RWPE1 (cell line): ENCODE results near the gene HMCN2.

Experiments
- CTCF ChIA-PET: fragments of 350-600 bp; sonication (Branson Sonifier 250); formaldehyde crosslinking; extraction: SDS; loops from one replicate; lab custom pipeline; 2021; lab: Yijun Ruan, JAX
- POLR2A ChIA-PET: fragments of 400-600 bp; formaldehyde crosslinking; extraction: SDS; loops from one replicate; lab custom pipeline; 2020; ENCODE audit warnings: antibody characterized with exemption; ENCODE audit not compliant: low non-redundant PET; lab: Yijun Ruan, JAX
- DNase-seq: peaks from one replicate; pipeline ENCODE4 v3.0.0; 2012; ENCODE audit warnings: low spot score
- H3K27ac ChIP-seq: fragments of 450-650 bp; 2 replicates; pipeline ENCODE4 v1.5.1; 2017
- CTCF ChIP-seq: fragments of 450-650 bp; conservative IDR thresholded peaks from 2 replicates; pipeline ENCODE4 v1.5.1; 2017; ENCODE audit warnings: low read depth, mild to moderate bottlenecking

HMCN2 gene

GRCh38 chr9:130313103-130313858 lies 47.7 kb downstream of the HMCN2 start:
- ChIA-PET POLR2A (interaction anchor here (0.6 kb wide), 1 partner anchor 46 kb away, joined by 5 read pairs; no protein-coding TSS in a partner anchor), CTCF (interaction anchor here (0.6 to 0.7 kb wide), 2 partner anchors 207 to 952 kb away, joined by 4 to 5 read pairs; no protein-coding TSS in a partner anchor)
- no peak for DNase-seq
- TF ChIP-seq CTCF, result no peak
- H3K27ac ChIP-seq, result no peak overlapping the region

- H3K27ac ChIP-seq, result no peak overlapping the region
- no peak for TF ChIP-seq CTCF
- ChIA-PET CTCF (interaction anchor here (0.5 to 0.7 kb wide), 2 partner anchors 44 to 72 kb away, joined by 3 read pairs; no protein-coding TSS in a partner anchor), POLR2A (no interaction called here)
- DNase-seq, result no peak
Measured at GRCh38 chr9:130315446-130316226, 50.1 kb downstream of the HMCN2 start.

- no peak for TF ChIP-seq CTCF
Measured at GRCh38 chr9:130316430-130316829, 50.9 kb downstream of the HMCN2 start.

GRCh38 chr9:130319300-130319699 lies 53.7 kb downstream of the HMCN2 start:
- DNase-seq, result no peak
- ChIA-PET POLR2A (no interaction called here), CTCF (interaction anchor here (0.9 kb wide), 1 partner anchor 8 kb away, joined by 3 read pairs; no protein-coding TSS in a partner anchor)
- TF ChIP-seq CTCF, result no peak
- H3K27ac ChIP-seq, result no peak overlapping the region

More at GRCh38 chr9:130316430-130316829, 50.9 kb downstream of the HMCN2 start:
- H3K27ac ChIP-seq, result no peak overlapping the region
- ChIA-PET POLR2A (no interaction called here), CTCF (no interaction called here)
- no peak for DNase-seq

- POLR2A ChIA-PET, result no interaction called here
- CTCF ChIA-PET, result no interaction called here
Measured at GRCh38 chr9:130319944-130320712, 54.6 kb downstream of the HMCN2 start.

More at GRCh38 chr9:130319944-130320712, 54.6 kb downstream of the HMCN2 start:
- H3K27ac ChIP-seq, result no peak overlapping the region
- TF ChIP-seq CTCF, result no peak
- DNase-seq, result no peak
